ENCODE results near the gene PLIN5. TPM values are rescaled to one million over a fixed set of nuclear protein-coding genes. Genes with fewer than 3 reads are reported as not detected.
A peak's percentile ranks its signal among the peaks of the same experiment; 100 is the strongest.

The PLIN5 gene, protein sequence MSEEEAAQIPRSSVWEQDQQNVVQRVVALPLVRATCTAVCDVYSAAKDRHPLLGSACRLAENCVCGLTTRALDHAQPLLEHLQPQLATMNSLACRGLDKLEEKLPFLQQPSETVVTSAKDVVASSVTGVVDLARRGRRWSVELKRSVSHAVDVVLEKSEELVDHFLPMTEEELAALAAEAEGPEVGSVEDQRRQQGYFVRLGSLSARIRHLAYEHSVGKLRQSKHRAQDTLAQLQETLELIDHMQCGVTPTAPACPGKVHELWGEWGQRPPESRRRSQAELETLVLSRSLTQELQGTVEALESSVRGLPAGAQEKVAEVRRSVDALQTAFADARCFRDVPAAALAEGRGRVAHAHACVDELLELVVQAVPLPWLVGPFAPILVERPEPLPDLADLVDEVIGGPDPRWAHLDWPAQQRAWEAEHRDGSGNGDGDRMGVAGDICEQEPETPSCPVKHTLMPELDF
- 1.3 and 2.5 TPM in 2 replicates for total RNA-seq (2014; rRNA removed; shearing (Covaris generic))

DNA sequence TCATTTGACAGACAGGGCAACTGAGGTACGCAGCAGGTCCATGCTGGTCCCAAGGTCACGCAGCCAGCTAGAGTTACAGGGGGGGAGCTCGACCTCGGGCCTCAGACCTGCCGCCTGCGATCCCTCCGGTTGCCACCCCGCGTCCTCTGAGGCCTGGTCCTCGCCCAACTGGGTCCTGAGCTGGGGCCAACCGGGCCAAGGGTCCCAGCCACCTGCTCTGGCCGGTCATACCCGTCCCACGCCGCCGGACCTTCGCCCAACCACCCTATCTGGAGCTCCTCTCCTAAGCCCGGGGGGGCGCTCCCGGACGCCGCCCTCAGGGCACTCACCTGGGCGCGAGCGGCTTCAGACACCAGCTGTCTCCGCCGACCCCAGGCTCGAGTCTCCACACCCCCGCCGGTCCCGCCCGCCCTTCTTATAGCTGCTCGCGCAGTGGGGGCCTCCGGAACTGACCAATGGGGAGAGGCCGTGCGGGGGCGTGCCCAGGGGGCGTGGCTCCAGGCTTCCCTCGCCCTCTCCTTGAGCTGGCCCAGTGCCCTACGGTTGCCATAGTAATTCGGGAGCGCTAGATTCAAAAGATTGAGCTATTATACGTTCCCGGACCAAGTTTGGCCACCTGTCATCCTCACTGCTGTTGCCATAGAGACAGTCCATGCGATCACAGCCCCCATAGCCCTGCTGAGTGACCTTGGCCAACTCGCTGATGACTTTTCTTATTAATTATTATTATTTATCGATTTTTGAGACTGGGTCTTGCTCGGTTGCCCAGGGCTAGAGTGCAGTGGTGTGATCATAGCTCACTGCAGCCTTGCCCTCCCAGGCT, at the start of gene PLIN5:
PLIN5 (minus strand) TSS at position 389 of the 823 bp plus-strand sequence. CDS start 1,150 bp downstream, outside the sequence.
- Histone ChIP-seq H3K27me3 (ENCODE audit: control insufficient read depth, insufficient read depth, low read length) (peaks cover 8% of the 10 kb centered on the region; the same call in 1 of the 2 replicates), H3K4me3 (ENCODE audit: insufficient read depth, low read depth, low read length) (peak within 1 kb of the TSS; percentile 33), H3K36me3 (replicated peaks; ENCODE audit: control insufficient read depth, insufficient read depth, low read length) (no peaks in the 10 kb centered on the region)
- peak; percentile 100 for DNase-seq

DNA sequence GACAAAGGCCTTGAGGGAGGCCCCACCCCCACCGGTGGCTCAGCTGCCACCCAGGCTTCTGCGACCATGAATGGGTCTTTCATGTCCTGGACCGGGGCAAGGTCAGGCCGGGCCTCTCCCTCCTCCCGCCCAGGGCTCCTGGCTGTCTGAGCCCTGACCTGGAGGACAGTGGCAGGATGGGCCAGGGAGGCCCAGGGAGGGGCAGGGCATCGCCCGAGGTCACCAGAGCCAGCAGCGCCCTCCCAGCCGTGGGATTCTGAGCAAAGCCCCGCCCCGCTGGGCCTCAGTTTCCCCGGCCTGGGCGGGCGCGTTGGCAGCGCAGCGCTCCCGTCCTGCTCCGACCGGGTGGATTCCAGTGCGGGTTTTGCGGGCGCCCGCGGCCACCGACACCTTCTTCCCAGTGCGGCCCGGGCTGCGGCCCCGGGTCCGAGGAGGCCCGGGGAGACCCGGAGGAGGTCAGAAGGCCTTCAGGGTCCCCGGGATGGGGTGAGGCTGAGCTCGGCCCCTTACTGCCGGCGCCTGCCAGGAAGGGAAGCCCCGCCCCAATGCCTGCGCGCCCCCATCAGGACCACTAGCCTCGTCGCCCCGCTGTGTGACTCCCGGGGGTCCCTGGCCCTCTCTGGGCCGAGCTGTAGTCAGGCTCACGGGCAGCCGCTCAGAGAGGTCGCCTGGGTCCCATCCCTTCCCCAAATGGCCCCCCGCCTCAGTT, 49.1 kb upstream of the PLIN5 start:
- Histone ChIP-seq H3K27me3 (ENCODE audit: control insufficient read depth, insufficient read depth, low read length) (peaks cover 16% of the 10 kb centered on the region), H3K36me3 (replicated peaks; ENCODE audit: control insufficient read depth, insufficient read depth, low read length) (no peaks in the 10 kb centered on the region), H3K4me3 (ENCODE audit: insufficient read depth, low read depth, low read length) (peak overlapping the region; percentile 74)
- peak; percentile 95 for DNase-seq

DNA sequence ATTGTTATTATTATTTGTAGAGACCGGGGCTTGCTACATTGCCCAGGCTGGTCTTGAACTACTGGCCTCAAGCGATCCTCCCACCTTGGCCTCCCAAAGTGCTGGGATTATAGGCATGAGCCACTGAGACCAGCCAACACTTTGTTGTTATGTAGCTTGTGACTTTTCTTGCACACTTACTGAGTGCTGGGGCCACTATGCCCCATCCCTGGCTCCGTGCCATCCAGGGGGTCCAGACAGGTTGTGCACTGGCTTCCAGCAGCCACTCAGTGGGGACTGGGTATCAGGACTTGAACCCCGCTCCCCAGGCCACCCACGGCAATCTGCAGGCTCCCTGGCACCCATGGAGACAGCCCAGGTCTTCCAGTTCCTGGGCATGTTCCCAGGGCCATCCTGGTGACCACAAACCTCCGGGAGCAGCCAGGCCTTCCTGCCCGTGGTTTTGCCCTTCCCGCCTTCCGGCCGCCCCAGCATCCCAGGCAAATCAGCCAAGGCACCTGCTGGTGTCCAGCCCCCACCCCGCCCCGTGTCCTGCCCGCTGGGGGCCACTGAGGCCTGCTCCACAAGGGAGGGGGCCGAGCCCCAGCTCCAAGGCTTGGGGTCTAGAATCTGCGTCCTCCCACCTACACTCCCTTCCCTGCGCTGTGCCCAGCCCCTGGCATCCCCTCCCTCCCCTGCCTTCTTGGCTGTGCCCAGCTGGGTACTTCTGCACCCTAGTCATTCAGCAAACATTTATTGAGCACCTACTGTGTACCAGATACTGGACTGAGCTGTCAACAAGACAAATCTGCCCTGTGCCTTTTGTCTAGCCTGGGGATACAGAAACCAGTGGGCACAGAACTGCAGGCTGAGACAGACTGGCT, 48.2 kb upstream of the PLIN5 start:
- Histone ChIP-seq H3K4me3 (ENCODE audit: insufficient read depth, low read depth, low read length) (no peak overlapping the region), H3K27me3 (ENCODE audit: control insufficient read depth, insufficient read depth, low read length) (peaks cover 16% of the 10 kb centered on the region), H3K36me3 (replicated peaks; ENCODE audit: control insufficient read depth, insufficient read depth, low read length) (no peaks in the 10 kb centered on the region; the same call in 1 of the 2 replicates)
- DNase-seq: peak; percentile 64

- DNase-seq: peak; percentile 98
- H3K4me3 ChIP-seq (ENCODE audit: insufficient read depth, low read depth, low read length): peak overlapping the region; percentile 64; the same call in 1 of the 2 replicates
- peaks cover 16% of the 10 kb centered on the region for H3K27me3 ChIP-seq (ENCODE audit: control insufficient read depth, insufficient read depth, low read length)
- no peaks in the 10 kb centered on the region; the same call in 1 of the 2 replicates for H3K36me3 ChIP-seq (replicated peaks; ENCODE audit: control insufficient read depth, insufficient read depth, low read length)
Observed at GRCh38 chr19:4581666-4582553, 46.9 kb upstream of the PLIN5 start.

- Histone ChIP-seq H3K4me3 (ENCODE audit: insufficient read depth, low read depth, low read length) (peak overlapping the region; percentile 64), H3K27me3 (ENCODE audit: control insufficient read depth, insufficient read depth, low read length) (peaks cover 16% of the 10 kb centered on the region), H3K36me3 (replicated peaks; ENCODE audit: control insufficient read depth, insufficient read depth, low read length) (no peaks in the 10 kb centered on the region; the same call in 1 of the 2 replicates)
- peak; percentile 94 for DNase-seq
Observed at GRCh38 chr19:4580961-4581665, 46.1 kb upstream of the PLIN5 start.

DNA sequence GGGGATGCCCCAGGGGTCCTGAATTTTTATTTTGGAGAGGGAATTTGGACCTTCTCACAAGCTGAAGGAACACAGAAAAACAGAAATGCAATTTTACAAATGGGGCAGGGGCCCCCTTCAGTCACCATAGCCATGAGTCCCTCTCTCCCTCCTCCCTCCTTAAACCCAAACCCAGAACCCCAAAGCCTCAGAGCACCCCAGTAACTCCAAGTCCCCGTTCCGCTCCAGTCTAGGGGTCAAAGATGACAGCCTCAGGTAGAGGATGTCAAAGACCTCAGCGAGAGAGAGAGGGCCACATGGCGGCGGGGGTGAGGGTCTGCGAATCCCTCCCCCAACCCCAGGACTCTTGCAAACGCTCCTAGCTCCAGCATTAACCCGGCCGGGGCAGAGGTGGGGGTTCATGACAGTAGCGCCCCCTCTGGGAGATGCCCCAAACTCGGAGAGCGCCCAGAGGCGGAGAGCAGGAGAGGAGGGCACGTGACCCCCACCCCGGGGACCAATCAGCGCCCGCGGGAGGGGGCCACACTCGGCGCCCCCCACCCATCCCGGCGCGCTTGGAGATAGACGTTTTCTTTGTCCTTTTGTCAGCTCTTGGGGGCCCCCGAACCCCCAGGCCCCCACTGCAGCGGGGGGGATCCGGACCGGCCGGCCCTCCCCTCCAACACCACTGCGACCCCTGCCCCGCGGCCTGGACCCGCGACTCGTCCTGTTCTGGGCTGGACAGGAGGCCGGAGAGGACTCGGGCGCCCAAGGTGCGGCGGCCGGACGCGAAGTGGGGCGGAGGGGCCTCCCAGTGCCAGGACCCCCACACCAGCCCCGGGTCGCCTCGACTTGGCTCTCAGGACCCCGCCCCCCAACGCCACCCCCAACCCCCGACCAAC, 45.2 kb upstream of the PLIN5 start:
- no peaks in the 10 kb centered on the region; the same call in 1 of the 2 replicates for H3K36me3 ChIP-seq (replicated peaks; ENCODE audit: control insufficient read depth, insufficient read depth, low read length)
- H3K27me3 ChIP-seq (ENCODE audit: control insufficient read depth, insufficient read depth, low read length): peaks cover 14% of the 10 kb centered on the region
- DNase-seq: peak; percentile 95
- peak overlapping the region; percentile 64 for H3K4me3 ChIP-seq (ENCODE audit: insufficient read depth, low read depth, low read length)

DNA sequence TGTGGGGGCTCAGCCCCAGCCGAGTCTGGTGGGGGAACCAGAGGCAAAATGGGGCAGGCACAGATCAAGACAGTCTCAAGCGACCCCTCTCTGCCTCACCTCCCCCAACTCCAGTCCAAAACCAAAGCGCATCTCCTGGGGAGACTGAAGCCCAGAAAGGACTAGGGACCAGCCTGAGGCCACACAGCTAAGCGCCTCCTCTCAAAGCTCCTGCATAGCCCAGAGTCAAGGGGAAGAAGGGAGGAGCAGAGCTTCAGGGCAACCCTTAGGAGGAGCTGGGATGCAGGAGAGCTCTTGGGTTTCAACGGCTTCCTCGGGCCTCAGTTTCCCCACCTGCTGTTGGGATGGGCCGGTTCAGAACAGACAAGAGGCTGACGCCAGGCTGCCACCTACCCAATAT, 44.4 kb upstream of the PLIN5 start:
- peaks cover 10% of the 10 kb centered on the region for H3K27me3 ChIP-seq (ENCODE audit: control insufficient read depth, insufficient read depth, low read length)
- H3K36me3 ChIP-seq (replicated peaks; ENCODE audit: control insufficient read depth, insufficient read depth, low read length): no peaks in the 10 kb centered on the region; the same call in 1 of the 2 replicates
- DNase-seq: no peak
- H3K4me3 ChIP-seq (ENCODE audit: insufficient read depth, low read depth, low read length): no peak overlapping the region

GRCh38 chr19:4578552-4579248, 43.7 kb upstream of the PLIN5 start:
- H3K36me3 ChIP-seq (replicated peaks; ENCODE audit: control insufficient read depth, insufficient read depth, low read length): no peaks in the 10 kb centered on the region; the same call in 1 of the 2 replicates
- H3K4me3 ChIP-seq (ENCODE audit: insufficient read depth, low read depth, low read length): no peak overlapping the region
- DNase-seq: peak; percentile 32
- peaks cover 9% of the 10 kb centered on the region for H3K27me3 ChIP-seq (ENCODE audit: control insufficient read depth, insufficient read depth, low read length)

DNA sequence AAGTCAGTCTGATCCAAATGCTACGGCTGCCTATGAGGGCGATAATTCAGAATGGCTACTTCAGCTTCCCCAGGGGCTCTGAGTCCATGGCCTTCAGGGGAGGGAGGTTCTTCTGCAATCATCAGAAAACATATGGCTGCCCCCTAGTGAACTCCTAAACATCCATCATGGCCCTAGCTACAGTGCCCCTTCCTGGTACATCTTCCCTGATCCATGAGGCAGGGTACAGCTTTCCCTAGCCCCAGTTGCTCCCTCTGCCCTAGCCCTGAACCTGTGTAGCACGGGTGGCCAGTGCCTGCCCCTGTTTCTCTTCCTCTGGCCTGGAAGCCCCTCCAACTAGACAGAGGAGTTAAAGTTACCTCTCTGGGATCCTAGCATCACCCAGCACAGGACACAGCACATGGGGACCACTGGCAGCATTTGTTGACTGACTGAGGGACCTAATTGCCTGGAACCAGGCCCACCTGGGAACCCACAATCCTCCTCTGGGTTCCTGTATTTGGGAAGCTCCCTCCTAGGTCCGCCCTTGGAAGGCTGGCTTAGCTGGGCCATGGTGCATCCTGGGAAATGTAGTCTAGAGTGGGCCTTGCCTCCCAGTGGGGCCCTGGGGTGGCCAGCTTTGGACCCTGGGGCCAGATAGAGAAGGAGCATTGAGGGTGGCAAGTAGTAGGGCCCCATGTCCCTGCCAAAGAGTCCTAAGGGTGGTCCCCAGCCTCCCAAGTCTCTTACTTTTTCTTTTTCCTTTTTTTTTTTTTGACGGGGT, 42.2 kb upstream of the PLIN5 start:
- Histone ChIP-seq H3K27me3 (ENCODE audit: control insufficient read depth, insufficient read depth, low read length) (peaks cover 9% of the 10 kb centered on the region), H3K36me3 (replicated peaks; ENCODE audit: control insufficient read depth, insufficient read depth, low read length) (no peaks in the 10 kb centered on the region; the same call in 1 of the 2 replicates), H3K4me3 (ENCODE audit: insufficient read depth, low read depth, low read length) (no peak overlapping the region)
- DNase-seq: peak; percentile 81

DNA sequence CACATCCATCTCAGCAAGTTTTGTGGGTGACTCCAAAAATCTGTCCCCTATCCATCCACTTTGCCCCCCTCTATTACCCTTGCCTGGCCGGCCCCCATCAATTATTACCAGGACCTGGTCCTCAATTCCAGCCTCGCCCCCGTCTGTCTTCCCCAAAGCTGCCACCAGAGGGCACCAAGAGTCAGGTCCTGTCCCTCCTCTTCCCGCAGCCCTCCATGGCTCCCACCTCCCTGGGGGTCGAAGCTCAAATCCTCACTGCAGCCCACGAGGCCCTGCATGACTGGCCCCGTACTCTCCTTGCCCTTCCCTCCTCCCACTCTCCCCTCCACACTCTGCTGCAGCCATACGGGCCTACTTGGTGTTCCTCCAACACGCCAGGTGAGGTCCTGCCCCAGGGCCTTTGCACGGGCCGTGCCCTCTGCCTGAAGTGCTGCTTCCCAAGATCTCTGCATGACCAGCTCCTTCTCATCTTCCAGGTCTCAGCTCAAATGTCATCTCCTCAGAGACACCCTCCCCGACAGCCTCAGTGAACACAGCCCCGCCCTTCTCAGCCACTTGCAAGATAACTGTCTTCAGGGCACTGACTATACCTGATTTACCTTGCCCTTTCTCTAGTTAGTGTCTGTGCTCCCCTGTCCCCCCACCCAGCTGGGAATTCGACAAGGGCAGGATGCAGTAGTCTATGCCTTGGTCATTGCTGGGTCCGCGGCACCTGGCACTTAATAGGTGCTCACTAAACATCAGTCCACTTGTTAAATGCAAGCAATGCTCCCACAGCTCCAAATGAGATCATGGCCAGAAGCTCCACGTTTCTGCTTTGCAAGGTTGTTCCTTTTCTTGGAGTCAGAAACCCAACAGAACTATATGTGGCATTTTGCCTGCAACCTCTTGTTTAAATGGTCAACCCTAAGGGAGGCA, 41.3 kb upstream of the PLIN5 start:
- Histone ChIP-seq H3K4me3 (ENCODE audit: insufficient read depth, low read depth, low read length) (no peak overlapping the region), H3K27me3 (ENCODE audit: control insufficient read depth, insufficient read depth, low read length) (peaks cover 5% of the 10 kb centered on the region; the same call in 1 of the 2 replicates), H3K36me3 (replicated peaks; ENCODE audit: control insufficient read depth, insufficient read depth, low read length) (no peaks in the 10 kb centered on the region; the same call in 1 of the 2 replicates)
- DNase-seq: peak; percentile 92

Measured in H7 (cell line).